ENCODE results near the gene HIPK2. TPM values are rescaled to one million over a fixed set of nuclear protein-coding genes. Genes with fewer than 3 reads are reported as not detected.

Gene HIPK2
- total and polyA plus RNA-seq, 2 of the 4 experiments (the other 2 are of a cell fraction), result 22.0 to 27.1 TPM

DNA sequence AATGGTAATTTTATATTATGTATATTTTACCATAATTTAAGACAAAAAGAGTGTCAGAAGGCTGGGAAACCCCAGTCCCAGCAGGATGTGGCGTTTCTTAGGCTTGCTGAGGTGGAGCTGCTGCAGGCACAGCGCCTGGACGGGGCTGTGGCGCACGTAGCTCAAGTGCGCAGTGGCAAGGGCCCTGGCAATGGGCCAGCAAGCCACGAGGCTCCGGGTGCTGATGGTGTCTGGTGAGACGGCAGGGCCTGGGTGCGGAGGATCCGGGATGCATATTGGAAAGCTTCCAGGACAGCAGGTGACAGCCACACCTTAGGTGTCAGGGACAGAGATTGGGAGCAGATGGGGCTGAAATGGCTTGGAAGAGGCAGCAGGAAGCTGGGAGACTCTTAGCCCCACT is 217.1 kb downstream of the HIPK2 start:
- WGBS, 2 experiments (ENCODE audit: extremely low coverage in 2 of 2, insufficient read length in 1 of 2), result 91% methylated on average over 6 of the region's 11 CpGs; no CpG with 5 or more reads in 1 of the 2 experiments
- Histone ChIP-seq H3K4ac (ENCODE audit: low read depth, low read length) (no peak overlapping the region), H3K18ac (ENCODE audit: low read depth, low read length) (no peak overlapping the region), H2BK20ac (ENCODE audit: low read depth, low read length) (no peak overlapping the region), H3K23ac (ENCODE audit: low read depth, low read length) (no peak overlapping the region), H3K36me3 (ENCODE audit: control insufficient read depth, insufficient read depth, low read length) (peaks cover 18% of the 10 kb centered on the region; the same call in 1 of the 2 replicates), H3K27ac (ENCODE audit: insufficient read depth, low read length) (no peak overlapping the region), H3K4me1 (ENCODE audit: control insufficient read depth, insufficient read depth, low read length) (no peaks in the 10 kb centered on the region), H3K9me1 (ENCODE audit: insufficient read depth, low read length) (peaks cover 8% of the 10 kb centered on the region; the same call in 1 of the 2 replicates), H3K4me3 (ENCODE audit: insufficient read depth, low read depth, low read length) (no peak overlapping the region), H4K8ac (ENCODE audit: low read depth in 2 of 2, low read length in 2 of 2) (no peak overlapping the region), H2BK5ac (ENCODE audit: low read depth, low read length, poor library complexity, severe bottlenecking) (no peak overlapping the region), H2AK9ac (replicated peaks; ENCODE audit: low read depth, low read length, poor library complexity) (no peak overlapping the region), H3K56ac (ENCODE audit: extremely low read depth, insufficient read depth, low read length) (no peak overlapping the region), H2BK15ac (ENCODE audit: low read depth, low read length) (no peak overlapping the region), H2BK120ac (ENCODE audit: low read depth, low read length) (no peak overlapping the region), H3K27me3 (ENCODE audit: control insufficient read depth, insufficient read depth, low read length) (peaks cover 8% of the 10 kb centered on the region; the same call in 1 of the 2 replicates), H2AFZ (replicated peaks; ENCODE audit: low read length, poor library complexity) (no peak overlapping the region), H3K79me1 (ENCODE audit: low read depth in 1 of 2, low read length in 2 of 2) (no peaks in the 10 kb centered on the region; a peak in 1 of 4 replicates), H4K91ac (ENCODE audit: insufficient read depth, low read depth, low read length) (no peak overlapping the region), H3K9me3 (ENCODE audit: control insufficient read depth, insufficient read depth, low read length) (no peaks in the 10 kb centered on the region), H4K20me1 (ENCODE audit: insufficient read depth, low read length) (peaks cover 5% of the 10 kb centered on the region; the same call in 1 of the 2 replicates), H3K4me2 (ENCODE audit: low read depth, low read length) (no peak overlapping the region), H2AK5ac (ENCODE audit: low read depth, low read length) (no peak overlapping the region), H3K14ac (replicated peaks; ENCODE audit: low read depth, low read length) (no peak overlapping the region), H3K9ac (ENCODE audit: low read depth, low read length) (no peak overlapping the region), H4K5ac (ENCODE audit: low read depth, low read length) (no peak overlapping the region)
- in situ Hi-C loops (cut with MboI; ENCODE audit: low sequenced_read_pairs) (no loop called here), dilution Hi-C loops (cut with HindIII; ENCODE audit: low sequenced_read_pairs, unreplicated experiment) (no loop called here), intact Hi-C loops (cut with micrococcal nuclease) (no loop called here)
- TF ChIP-seq CHD1 (IDR thresholded peaks at IDR 0.05; ENCODE audit: low read depth, low read length) (no peak), ELK1 (IDR thresholded peaks at IDR 0.05; ENCODE audit: borderline replicate concordance, low read depth, low read length) (no peak), SMC3 (IDR thresholded peaks at IDR 0.05; ENCODE audit: low read depth, low read length) (no peak), NFE2L2 (IDR thresholded peaks at IDR 0.05; ENCODE audit: low read depth, low read length) (no peak), FOS (IDR thresholded peaks at IDR 0.05; ENCODE audit: low read depth, low read length) (no peak), MXI1 (IDR thresholded peaks at IDR 0.05; ENCODE audit: borderline replicate concordance, low read depth, low read length) (no peak), POLR2A (IDR thresholded peaks at IDR 0.05; ENCODE audit: low read depth, low read length) (no peak), CEBPB (IDR thresholded peaks at IDR 0.05; ENCODE audit: low read depth, low read length) (no peak), MAZ (IDR thresholded peaks at IDR 0.05; ENCODE audit: borderline replicate concordance, low read depth, low read length) (no peak), RCOR1 (IDR thresholded peaks at IDR 0.05; ENCODE audit: insufficient replicate concordance, low read length) (no peak)
- TF ChIP-seq, protein P1, sequence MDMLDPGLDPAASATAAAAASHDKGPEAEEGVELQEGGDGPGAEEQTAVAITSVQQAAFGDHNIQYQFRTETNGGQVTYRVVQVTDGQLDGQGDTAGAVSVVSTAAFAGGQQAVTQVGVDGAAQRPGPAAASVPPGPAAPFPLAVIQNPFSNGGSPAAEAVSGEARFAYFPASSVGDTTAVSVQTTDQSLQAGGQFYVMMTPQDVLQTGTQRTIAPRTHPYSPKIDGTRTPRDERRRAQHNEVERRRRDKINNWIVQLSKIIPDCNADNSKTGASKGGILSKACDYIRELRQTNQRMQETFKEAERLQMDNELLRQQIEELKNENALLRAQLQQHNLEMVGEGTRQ (IDR thresholded peaks at IDR 0.05; ENCODE audit: low read depth, low read length), result no peak
- ATAC-seq (ENCODE audit: low read depth) (no peak), DNase-seq (no peak)
- BruUV-seq (replicated peaks), result no TSS peak
- POLR2A ChIA-PET (ENCODE audit: unreplicated experiment), result interaction anchor here (0.5 kb wide), 1 partner anchor 217 kb away, joined by 6 read pairs; the partner anchor contains the start of gene HIPK2
- CTCF ChIA-PET, result no interaction called here

All from IMR-90 (cell line).